H7 (cell line): ENCODE data around the gene GLYR1. TPM values are rescaled to one million over a fixed set of nuclear protein-coding genes. Genes with fewer than 3 reads are reported as not detected.

ENCODE experiments used
- DNase-seq: peaks from one replicate; pipeline ENCODE4 v3.0.0; 2012
- H3K27me3 ChIP-seq: 2 replicates; pipeline ENCODE4 v1.6.0; 2011; ENCODE audit warnings: mild to moderate bottlenecking, low read length; ENCODE audit not compliant: control insufficient read depth, insufficient read depth
- H3K36me3 ChIP-seq: replicated peaks from 2 replicates; pipeline ENCODE4 v1.5.1; 2011; ENCODE audit warnings: low read length; ENCODE audit not compliant: control insufficient read depth, insufficient read depth
- H3K4me3 ChIP-seq: 2 replicates; pipeline ENCODE4 v1.5.1; 2011; ENCODE audit warnings: low read depth, mild to moderate bottlenecking, control low read depth, low read length, moderate library complexity; ENCODE audit not compliant: insufficient read depth
- total RNA-seq: library from RNA; depleted of rRNA; stranded (reverse); fragments of >200 nt; shearing (Covaris generic); gene quantifications from 2 replicates; pipeline ENCODE4 v1.2.3, GENCODE V29; 2014

GLYR1 gene
- total RNA-seq, 1 experiment from 2014 or later = 56.6 TPM

DNA sequence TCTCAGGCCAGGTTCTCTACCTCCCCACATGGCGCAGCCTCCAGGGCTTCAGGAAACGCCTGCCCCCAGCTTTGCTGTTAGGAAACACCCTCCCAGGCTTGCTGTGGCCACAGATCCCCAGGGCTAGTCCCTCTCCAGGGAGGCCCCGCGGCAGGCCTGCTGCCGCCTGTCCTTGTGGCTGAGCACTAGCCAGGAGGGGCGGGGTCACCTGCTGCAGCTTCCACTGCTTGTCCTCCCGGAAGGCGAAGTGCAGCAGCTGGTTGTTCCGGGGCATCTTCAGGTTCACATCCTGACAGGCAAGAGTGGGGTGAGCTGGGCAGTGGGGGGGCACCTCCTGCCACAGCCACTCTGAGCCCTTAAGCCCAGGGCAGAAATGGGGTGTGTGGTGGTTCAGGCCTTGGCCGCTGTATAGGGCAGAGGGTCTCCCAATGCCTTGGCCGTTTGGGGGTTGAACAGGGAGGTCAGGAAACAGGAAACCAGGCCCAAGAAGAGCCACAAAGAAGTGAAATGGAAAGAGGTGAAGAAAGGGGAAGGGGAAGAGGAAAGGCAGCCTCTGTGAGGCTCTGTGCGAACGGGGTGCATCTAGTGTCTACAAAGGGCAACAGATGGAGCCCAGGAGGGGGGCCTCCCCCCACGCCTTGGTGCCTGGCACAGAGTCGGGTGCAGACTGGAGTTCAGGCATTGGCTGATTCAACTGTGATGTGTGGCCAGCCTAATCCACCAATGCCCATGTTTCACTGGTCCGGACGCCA, 46.6 kb downstream of the GLYR1 start:
- DNase-seq = peak; percentile 42
- no peak overlapping the region for H3K4me3 ChIP-seq
- H3K27me3 ChIP-seq = no peaks in the 10 kb centered on the region
- peaks cover 5% of the 10 kb centered on the region for H3K36me3 ChIP-seq

DNA sequence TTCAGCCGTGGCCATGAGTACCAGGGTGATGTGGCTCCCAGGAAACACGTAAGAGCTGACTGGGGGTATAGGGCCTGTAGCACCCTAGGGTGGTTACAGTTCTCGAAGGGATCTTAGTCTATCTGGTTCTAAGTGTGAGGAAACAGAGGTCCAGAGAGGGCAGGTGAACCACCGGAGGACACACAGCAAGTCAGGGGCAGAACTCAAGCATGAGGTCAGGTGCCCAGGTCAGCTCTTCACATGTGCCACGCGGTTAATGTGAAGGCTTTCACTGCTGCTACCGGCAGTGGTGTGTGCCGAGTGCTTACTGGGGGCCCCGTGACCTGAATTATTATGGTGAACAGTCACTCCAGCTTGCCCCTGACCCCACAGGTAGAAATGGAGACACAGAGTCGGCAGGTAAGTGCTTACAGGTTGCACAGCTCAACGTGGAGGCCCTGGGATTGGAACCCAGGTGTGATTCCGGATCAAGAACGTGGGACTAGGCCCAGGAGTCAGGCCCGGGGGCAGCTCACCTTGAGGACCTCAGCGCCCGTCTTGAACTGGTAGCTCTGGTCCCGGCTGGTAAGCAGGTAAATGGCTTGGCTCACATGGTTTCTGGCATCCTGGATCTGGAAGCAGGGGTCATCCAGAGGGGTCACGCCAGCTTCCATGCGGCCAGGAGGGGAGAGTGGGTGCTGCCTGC, 47.8 kb downstream of the GLYR1 start:
- no peaks in the 10 kb centered on the region for H3K27me3 ChIP-seq
- H3K36me3 ChIP-seq = no peaks in the 10 kb centered on the region; the same call in 1 of the 2 replicates
- no peak overlapping the region for H3K4me3 ChIP-seq
- no peak for DNase-seq

DNA sequence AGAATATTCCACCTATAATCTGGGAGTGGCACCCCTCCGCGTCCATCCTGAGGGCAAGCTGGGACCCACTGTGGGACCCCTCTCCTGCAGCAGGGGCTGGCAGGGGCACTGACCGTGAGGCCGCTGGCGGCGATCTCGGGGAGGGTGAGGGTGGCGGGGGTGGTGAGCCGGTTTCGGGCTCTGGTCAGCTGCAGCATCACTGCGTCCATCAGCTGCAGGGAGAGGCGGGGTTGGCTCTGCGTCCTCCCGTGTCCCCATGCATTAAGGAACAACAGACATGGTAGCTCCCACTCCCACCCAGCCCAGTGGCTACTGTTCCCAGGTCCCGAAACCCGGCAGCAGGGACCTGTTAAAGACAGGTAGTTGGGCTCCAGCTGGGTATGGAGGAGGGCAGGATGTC, 48.6 kb downstream of the GLYR1 start:
- Histone ChIP-seq H3K36me3 (no peaks in the 10 kb centered on the region; the same call in 1 of the 2 replicates), H3K27me3 (no peaks in the 10 kb centered on the region), H3K4me3 (no peak overlapping the region)
- DNase-seq = no peak

DNA sequence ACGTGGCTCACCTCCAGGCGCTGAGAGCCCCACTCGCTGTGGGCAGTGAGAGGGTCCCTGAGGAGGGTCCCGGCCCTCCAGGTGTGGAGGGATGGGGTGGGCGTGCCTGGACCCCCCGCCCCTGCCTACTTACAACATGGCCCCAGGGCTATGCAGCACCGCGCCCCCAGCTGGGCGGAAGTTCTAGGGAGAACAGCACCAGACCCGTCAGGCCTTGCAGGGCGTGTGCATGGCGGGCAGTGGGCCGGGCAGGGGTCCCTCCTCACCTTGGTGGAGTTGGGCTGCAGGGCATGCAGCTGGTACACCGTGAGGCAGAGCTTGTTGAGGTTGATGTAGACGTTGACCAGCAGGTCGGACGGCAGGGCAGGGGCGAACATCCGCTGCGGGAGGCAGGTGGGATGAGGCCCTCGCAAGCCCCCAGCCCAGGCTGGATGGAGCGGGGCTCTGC, 49.3 kb downstream of the GLYR1 start:
- H3K4me3 ChIP-seq = no peak overlapping the region
- H3K27me3 ChIP-seq = no peaks in the 10 kb centered on the region
- no peaks in the 10 kb centered on the region; the same call in 1 of the 2 replicates for H3K36me3 ChIP-seq
- DNase-seq = peak; percentile 31

DNA sequence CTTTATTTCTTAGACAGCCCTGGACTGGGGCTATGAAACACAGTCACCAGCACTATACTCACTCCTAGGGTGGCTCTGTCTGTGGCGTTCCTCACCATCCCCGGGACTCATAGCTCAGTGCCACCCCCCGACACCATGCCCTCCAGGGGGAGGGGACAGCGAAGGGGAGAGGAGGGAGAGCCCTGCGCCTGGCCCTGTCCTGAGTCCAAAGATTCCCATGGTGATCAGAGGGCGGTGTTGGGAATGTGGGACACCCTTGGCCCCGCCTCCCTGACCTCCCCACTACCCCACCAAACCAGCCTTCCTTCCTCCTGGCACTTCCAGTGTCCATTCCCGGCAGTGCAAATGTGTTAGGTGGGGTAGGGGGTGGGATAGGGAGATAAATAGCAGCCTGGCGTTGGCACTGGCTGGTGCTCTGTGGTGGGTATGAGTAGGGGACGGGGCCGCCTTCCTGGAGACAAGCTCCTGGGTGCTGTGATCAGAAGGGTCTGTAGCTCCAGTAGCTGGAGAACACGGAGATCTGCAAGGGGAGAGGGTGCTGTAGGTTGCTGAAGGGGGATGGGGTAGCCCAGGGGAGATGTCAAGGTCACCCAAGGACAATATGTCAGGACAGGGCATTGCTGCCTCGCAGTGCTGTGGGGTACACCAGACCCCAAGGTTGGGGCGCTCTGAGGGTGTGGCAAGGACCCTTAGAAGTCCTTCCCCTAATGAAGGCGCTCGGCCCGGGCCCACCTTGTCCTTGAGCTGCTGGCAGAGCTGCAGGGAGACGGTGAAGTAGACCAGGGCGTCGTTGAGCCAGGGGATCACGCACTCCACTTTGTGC, 49.9 kb downstream of the GLYR1 start:
- H3K36me3 ChIP-seq = no peaks in the 10 kb centered on the region; the same call in 1 of the 2 replicates
- DNase-seq = no peak
- H3K27me3 ChIP-seq = no peaks in the 10 kb centered on the region
- no peak overlapping the region for H3K4me3 ChIP-seq

DNA sequence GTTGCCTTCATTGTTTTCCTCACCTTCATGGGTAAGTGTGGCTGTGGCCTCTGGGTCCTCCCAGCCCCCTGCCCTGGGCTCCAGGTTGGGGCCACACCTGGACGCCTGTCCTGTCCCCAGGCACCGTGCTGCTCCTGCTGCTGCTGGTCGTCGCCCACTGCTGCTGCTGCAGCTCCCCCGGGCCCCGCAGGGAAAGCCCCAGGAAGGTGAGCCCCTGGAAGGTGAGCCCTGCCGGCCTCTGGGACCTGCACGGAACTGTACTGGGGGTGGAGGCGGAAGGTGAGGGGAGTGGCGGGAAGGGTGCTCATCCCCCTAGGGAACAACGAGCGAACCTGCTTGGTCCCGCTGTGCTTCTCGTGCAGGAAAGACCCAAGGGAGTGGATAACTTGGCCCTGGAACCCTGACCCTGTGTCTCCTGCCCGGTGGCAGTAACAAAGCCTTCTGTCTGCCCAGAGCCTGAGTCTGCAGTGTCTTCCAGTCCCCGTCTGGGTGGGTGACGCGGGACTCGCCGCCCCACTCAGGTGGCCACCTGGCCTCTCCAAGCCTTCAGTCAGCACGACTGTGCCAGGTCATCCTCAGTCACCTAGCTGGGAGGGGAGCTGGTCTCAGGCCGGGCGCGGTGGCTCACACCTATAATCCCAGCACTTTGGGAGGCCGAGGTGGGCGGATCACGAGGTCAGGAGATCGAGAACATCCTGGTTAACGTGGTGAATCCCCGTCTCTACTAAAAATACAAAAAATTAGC, 51.1 kb downstream of the GLYR1 start:
- no peak for DNase-seq
- Histone ChIP-seq H3K36me3 (no peaks in the 10 kb centered on the region; the same call in 1 of the 2 replicates), H3K27me3 (no peaks in the 10 kb centered on the region), H3K4me3 (no peak overlapping the region)

DNA sequence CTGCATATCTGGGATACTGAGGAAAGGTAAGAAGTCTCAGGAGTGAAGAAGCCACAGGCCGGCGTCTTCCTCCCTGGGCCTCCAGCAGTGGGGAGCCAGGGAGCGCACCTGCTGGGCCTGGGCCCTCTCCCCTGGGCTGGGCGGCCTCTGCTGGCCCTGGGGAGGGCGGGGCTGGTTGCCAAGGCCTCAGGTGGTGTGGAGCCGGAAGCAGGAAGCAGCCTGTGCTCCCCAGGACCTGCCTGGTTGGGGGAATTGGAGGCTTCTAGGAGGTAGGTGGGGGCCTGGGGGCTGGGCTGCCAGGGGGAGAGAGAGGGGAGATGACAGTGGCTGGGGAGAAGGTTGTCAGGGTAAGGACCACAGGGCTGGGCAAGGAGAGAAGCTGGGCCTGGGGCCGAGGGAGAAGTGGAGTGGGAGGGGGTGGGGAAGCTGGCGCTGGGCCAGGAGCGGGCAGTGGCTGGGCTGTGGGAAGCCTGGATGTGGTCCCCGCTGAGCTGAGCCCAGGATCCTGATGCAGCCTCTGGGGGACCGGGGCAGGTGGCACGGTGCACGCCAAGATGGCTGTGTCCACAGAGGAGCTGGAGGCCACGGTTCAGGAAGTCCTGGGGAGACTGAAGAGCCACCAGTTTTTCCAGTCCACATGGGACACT, 51.8 kb downstream of the GLYR1 start, which contains the start of gene SMIM22:
Gene SMIM22, plus strand, starts transcription at position 189 of the 647 bp plus-strand sequence. Its CDS starts 366 bp downstream, at position 555.
- H3K27me3 ChIP-seq = no peaks in the 10 kb centered on the region
- no peak for DNase-seq
- H3K36me3 ChIP-seq = no peaks in the 10 kb centered on the region; the same call in 1 of the 2 replicates
- no peak within 1 kb of the TSS for H3K4me3 ChIP-seq

DNA sequence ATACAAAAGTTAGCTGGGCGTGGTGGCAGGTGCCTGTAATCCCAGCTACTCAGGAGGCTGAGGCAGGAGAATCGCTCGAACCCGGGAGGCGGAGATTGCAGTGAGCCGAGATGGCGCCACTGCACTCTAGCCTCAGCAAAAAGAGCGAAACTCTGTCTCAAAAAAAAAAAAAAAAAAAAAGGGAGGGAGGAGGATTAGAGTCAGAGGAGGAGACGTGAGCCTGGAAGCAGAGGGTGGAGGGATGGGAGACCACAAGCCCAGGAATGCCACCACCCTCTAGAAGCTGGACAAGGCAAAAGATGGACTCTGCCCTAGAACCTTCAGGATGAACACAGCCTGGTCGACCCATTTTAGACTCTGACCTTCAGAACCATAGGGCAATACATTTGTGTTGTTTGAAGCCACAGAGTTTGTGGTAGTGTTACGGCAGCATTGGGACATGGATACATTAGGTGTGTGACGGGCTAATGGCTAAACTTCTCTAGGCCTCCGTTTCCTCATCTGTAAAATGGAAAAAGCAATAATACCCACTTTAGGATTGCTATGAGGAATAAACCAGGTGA, 54.1 kb downstream of the GLYR1 start:
- Histone ChIP-seq H3K4me3 (no peak overlapping the region), H3K36me3 (no peaks in the 10 kb centered on the region), H3K27me3 (no peaks in the 10 kb centered on the region)
- DNase-seq = no peak

DNA sequence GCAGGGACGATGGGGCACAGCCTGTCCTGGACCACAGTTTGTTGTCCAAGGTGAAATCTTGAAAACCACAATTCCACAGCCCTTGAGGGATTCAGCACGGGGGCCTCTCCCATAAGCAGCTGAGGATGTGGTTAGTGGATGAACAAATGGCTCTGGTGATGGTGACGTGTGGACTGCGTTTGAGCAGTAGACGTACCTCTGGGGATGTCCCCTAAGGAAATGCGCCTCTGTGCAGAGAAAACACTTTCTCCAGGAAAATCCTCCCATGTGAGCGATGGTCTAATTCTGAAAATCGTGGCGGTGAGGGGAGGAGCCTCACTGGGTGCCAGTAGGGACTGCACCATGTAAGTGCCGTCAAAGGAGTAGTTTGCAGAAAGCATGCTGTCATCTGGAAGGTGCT, 56.2 kb downstream of the GLYR1 start:
- DNase-seq = no peak
- Histone ChIP-seq H3K36me3 (no peaks in the 10 kb centered on the region), H3K27me3 (no peaks in the 10 kb centered on the region), H3K4me3 (no peak overlapping the region)

DNA sequence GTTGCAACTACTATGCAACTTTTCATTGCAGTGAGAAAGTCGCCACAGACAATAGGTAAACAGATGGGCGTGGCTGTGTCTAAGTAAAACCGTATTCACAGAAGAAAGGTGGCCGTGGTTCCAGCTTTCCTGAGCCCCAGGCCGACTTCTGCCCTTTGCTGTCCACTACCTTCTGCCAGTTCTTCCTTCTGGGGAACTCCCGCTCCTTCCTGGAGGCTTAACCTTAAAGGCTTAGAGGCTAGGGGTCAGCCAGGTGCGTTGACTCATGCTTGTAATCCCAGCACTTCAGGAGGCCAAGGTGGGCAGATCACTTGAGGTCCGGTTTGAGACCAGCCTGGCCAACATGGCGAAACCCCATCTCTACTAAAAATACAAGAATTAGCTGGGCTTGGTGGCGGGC, 56.8 kb downstream of the GLYR1 start:
- DNase-seq = no peak
- Histone ChIP-seq H3K36me3 (no peaks in the 10 kb centered on the region), H3K27me3 (no peaks in the 10 kb centered on the region)

DNA sequence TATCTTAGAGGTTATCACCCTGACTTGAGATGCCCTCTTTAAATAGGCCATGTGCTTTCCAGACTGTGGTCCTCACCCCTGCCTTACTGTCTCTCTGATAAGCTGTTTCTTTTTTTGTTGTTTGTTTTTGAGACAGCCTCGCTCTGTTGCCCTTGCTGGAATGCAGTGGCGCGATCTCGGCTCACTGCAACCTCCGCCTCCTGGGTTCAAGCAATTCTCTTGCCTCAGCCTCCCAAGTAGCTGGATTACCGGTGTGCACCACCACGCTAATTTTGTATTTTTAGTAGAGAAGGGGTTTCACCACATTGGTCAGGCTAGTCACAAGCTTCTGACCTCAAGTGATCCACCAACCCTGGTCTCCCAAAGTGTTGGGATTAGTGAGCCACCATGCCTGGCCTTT, 58.2 kb downstream of the GLYR1 start:
- Histone ChIP-seq H3K4me3 (no peak overlapping the region), H3K36me3 (no peaks in the 10 kb centered on the region), H3K27me3 (no peaks in the 10 kb centered on the region)
- no peak for DNase-seq

More for the DNA sequence above, 56.8 kb downstream of the GLYR1 start:
- H3K4me3 ChIP-seq = no peak overlapping the region

DNA sequence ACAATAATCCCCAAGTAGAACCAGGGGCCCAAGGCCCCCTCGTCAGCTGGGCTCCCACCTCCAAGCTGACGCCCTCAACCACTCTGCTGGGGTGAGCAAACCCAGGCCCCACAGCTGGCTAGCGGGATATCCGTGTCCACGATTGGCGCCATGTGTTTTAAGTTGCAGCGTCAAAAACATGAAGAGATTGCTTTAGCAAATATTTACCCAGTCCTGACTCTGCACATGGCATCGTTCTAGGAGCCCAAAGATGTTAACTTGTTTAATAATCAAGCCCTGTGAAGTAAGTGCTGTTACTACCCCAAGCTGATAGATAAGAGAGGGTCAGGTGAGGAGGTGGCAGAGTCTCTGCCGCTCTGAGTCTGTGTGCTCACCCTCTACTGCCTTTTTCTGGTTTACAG, 58.6 kb downstream of the GLYR1 start:
- DNase-seq = no peak
- Histone ChIP-seq H3K27me3 (no peaks in the 10 kb centered on the region), H3K36me3 (no peaks in the 10 kb centered on the region), H3K4me3 (no peak overlapping the region)

DNA sequence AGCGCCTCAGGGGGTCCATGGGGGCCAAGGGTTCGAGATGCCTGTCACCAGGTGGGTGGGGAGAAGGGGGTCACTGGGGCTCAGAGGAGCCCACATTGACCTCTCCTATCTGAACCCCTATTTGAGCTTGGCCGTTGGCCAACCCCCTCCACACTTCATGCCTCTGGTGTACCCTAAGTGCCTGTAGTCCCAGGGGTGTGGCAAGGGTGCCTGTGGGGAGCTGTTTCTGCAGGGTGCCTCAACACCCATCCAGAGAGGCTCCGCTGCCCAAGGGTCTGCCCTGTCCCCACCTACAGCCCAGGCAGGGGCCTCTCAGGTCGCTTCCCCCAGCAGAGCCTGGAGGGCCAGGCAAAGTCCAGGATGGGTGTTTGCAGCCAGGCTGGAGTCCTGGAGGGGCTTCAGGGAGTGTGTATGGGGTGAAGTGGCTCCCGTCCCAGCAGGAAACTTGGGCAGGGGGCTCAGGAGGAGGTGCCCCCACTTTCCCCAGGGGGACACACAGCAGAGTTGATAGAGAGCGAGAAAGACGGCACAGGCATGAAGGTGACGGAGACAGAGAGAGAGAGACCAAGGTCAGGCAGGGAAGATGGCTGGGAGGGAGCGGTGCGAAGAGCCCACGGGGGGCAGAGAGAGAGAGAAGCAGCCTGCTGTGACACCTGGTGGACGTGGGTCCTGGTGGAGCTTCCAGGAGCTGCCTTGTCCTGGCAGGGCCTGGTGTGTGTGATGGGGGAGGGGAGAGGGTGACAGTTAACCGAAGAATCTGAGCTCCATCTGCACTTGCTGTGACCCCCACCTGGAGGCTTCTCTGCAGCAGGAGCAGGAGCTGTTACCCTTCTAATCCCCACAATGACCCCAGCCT, 59.2 kb downstream of the GLYR1 start, which contains the start of gene SEPTIN12:
Gene SEPTIN12, minus strand, starts transcription at position 719 of the 856 bp plus-strand sequence. Its CDS starts 700 bp downstream, at position 19.
- no peaks in the 10 kb centered on the region for H3K27me3 ChIP-seq
- no peak within 1 kb of the TSS for H3K4me3 ChIP-seq
- no peaks in the 10 kb centered on the region for H3K36me3 ChIP-seq
- DNase-seq = no peak
